ENCODE results near the gene TTC1. TPM values are rescaled to one million over a fixed set of nuclear protein-coding genes. Genes with fewer than 3 reads are reported as not detected.

The TTC1 gene
- total and polyA plus RNA-seq, 2 of the 8 experiments (the other 6 are each of a cell fraction or from before 2014, with no cell fraction given): 25.1 to 63.9 TPM

DNA sequence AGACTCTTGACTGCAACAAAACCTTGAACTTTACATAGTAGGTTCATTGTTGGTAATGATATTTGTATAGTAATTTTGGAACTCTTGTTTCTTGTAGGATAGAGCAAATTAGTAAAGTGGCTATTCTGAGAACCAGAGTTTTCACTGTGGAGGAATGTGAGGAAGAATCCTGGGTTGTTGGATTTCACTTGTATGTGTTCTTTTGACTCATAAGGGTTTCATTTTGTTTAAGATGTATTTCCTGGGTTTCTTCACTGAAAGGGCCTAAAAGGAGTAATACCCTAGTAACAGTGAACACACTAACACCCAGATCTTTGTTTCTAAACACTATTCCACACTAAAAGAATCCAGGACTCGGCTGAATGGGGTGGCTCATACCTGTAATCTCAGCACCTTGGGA, 20.1 kb downstream of the TTC1 start:
- Histone ChIP-seq H3K4me2 (ENCODE audit: insufficient read depth in 1 of 2, low read depth in 2 of 2, low read length in 2 of 2) (no peak overlapping the region), H3K79me1 (ENCODE audit: low read depth, low read length) (peaks cover 2% of the 10 kb centered on the region; the same call in 1 of the 2 replicates), H2BK12ac (ENCODE audit: low read depth, low read length) (no peak overlapping the region), H3K9me3 (ENCODE audit: insufficient read depth in 2 of 2, low read depth in 1 of 2, low read length in 1 of 2) (no peaks in the 10 kb centered on the region), H2BK5ac (ENCODE audit: low read depth, low read length) (no peak overlapping the region), H3K36me3 (ENCODE audit: control insufficient read depth in 2 of 4, insufficient read depth in 4 of 4, low read length in 3 of 4) (peaks cover 0 to 19% (median 6%) of the 10 kb centered on the region in 4 experiments; a peak in 4 of 8 replicates), H2AFZ (ENCODE audit: low read length) (no peak overlapping the region), H4K91ac (replicated peaks; ENCODE audit: insufficient read length, low read length) (no peak overlapping the region), H4K8ac (ENCODE audit: extremely low read depth, insufficient read depth, low read length) (no peak overlapping the region), H4K5ac (ENCODE audit: insufficient read length, low read depth, low read length) (no peak overlapping the region), H3K4me1 (replicated peaks in 1 of 4; ENCODE audit: control insufficient read depth in 3 of 4, insufficient read depth in 4 of 4, low read length in 3 of 4) (no peaks in the 10 kb centered on the region; a peak in 1 of 7 replicates), H2BK120ac (replicated peaks; ENCODE audit: low read depth, low read length) (no peak overlapping the region), H3K56ac (replicated peaks; ENCODE audit: insufficient read length, low read depth, low read length) (no peak overlapping the region), H3K23me2 (ENCODE audit: low read depth, low read length) (no peaks in the 10 kb centered on the region), H3K18ac (ENCODE audit: extremely low read depth, low read length) (no peak overlapping the region), H3K4ac (replicated peaks; ENCODE audit: insufficient read length, low read depth, low read length) (no peak overlapping the region), H2BK15ac (ENCODE audit: low read length) (no peak overlapping the region), H3K79me2 (ENCODE audit: control insufficient read depth in 1 of 2, insufficient read depth in 2 of 2, low read length in 2 of 2) (peaks cover 0 to 35% of the 10 kb centered on the region in 2 experiments; a peak in 1 of 4 replicates), H2AK5ac (ENCODE audit: low read depth, low read length) (no peak overlapping the region), H3K27me3 (replicated peaks in 1 of 4; ENCODE audit: control insufficient read depth in 3 of 4, extremely low read depth in 1 of 4, insufficient read depth in 3 of 4, low read length in 3 of 4) (peaks cover 0 to 1% (median 0%) of the 10 kb centered on the region in 4 experiments; a peak in 1 of 7 replicates), H3K23ac (ENCODE audit: insufficient read length) (no peak overlapping the region), H3K27ac (ENCODE audit: low read depth, low read length) (no peak overlapping the region), H2BK20ac (ENCODE audit: low read length) (no peak overlapping the region), H4K20me1 (replicated peaks in 1 of 2; ENCODE audit: control insufficient read depth in 1 of 2, insufficient read depth in 2 of 2, low read length in 2 of 2) (peaks cover 0 to 3% of the 10 kb centered on the region in 2 experiments), H3K9ac (replicated peaks in 1 of 4; ENCODE audit: extremely low read depth in 1 of 4, low read depth in 3 of 4, low read length in 3 of 4) (no peak overlapping the region), H3K4me3 (ENCODE audit: extremely low read depth in 1 of 4, insufficient read depth in 2 of 4, low read depth in 3 of 4, low read length in 4 of 4) (no peak overlapping the region), H3K14ac (ENCODE audit: insufficient read length) (no peak overlapping the region)
- 100% methylated on average over 1 of the region's 1 CpG; no CpG with 5 or more reads in 1 of the 2 experiments for WGBS, 2 experiments (ENCODE audit: extremely low coverage in 1 of 2, insufficient coverage in 1 of 2, insufficient read length in 1 of 2, insufficient replicate concordance in 2 of 2, low coverage in 1 of 2, low lambda C conversion rate in 2 of 2, missing lambda C conversion rate in 1 of 2)
- FAIRE-seq (no peak), DNase-seq (ENCODE audit: low read depth in 1 of 2, low spot score in 2 of 2) (no peak)
- CTCF ChIA-PET (ENCODE audit: partially characterized antibody): interaction anchor here (0.7 kb wide), 1 partner anchor 430 kb away, joined by 5 read pairs; no protein-coding TSS in a partner anchor
- POLR2A ChIA-PET (ENCODE audit: partially characterized antibody): interaction anchor here (0.6 to 1.8 kb wide), 2 partner anchors 21 to 32 kb away, joined by 3 read pairs; no protein-coding TSS in a partner anchor
- TF ChIP-seq EP300 (IDR thresholded peaks at IDR 0.05; ENCODE audit: borderline replicate concordance in 1 of 2, low read depth in 2 of 2, low read length in 2 of 2) (no peak), EGR1 (IDR thresholded peaks at IDR 0.05; ENCODE audit: borderline replicate concordance, low read depth, low read length) (no peak), NRF1 (IDR thresholded peaks at IDR 0.05; ENCODE audit: low read depth, low read length) (no peak), JUN (IDR thresholded peaks at IDR 0.05; ENCODE audit: low read depth, low read length) (no peak), MAFK (IDR thresholded peaks at IDR 0.05; ENCODE audit: low read depth, low read length) (no peak), SAP30 (IDR thresholded peaks at IDR 0.05; ENCODE audit: insufficient read depth, insufficient replicate concordance, low read length) (no peak), SP1 (IDR thresholded peaks at IDR 0.05; ENCODE audit: low read depth, low read length) (no peak), CEBPB (IDR thresholded peaks at IDR 0.05; ENCODE audit: low read depth, low read length) (no peak), CBX8 (IDR thresholded peaks at IDR 0.05; ENCODE audit: borderline replicate concordance, low read depth, low read length) (no peak), CREB1 (IDR thresholded peaks at IDR 0.05) (no peak), ASH2L (IDR thresholded peaks at IDR 0.05; ENCODE audit: low read length) (no peak)
- TF ChIP-seq, protein P1, sequence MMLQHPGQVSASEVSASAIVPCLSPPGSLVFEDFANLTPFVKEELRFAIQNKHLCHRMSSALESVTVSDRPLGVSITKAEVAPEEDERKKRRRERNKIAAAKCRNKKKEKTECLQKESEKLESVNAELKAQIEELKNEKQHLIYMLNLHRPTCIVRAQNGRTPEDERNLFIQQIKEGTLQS (IDR thresholded peaks at IDR 0.05; ENCODE audit: insufficient read depth, low read depth, low read length): no peak

All from H1 (cell line).